ENCODE data around the gene SIRPG.
"Not testable (repeated sequence)": the region's sequence is repeated elsewhere in the genome, so short reads cannot be mapped to it uniquely, and the experiment has no call there.

GRCh38 chr20:1706887-1707286, 49.3 kb upstream of the SIRPG start:
- TF ChIP-seq CTCF, POLR2A (IDR thresholded peaks at IDR 0.05): not testable (repeated sequence)

All from heart left ventricle (tissue), 13 donors.